OCI-LY1 (cell line): ENCODE data around the gene PRSS38.

ENCODE experiments used
- H2AFZ ChIP-seq: fragments of 200-600 bp; sonication (generic), shearing (Covaris generic); 2 replicates; pipeline ENCODE4 v1.6.0; 2014; ENCODE audit warnings: antibody characterized with exemption, mild to moderate bottlenecking, low read length
- H3F3A ChIP-seq: fragments of 200-600 bp; sonication (generic), shearing (Covaris generic); 2 replicates; pipeline ENCODE4 v1.6.0; 2014; ENCODE audit warnings: mild to moderate bottlenecking, antibody characterized with exemption, low read length, moderate library complexity; ENCODE audit not compliant: insufficient read depth
- H3K27ac ChIP-seq: fragments of 200-600 bp; sonication (generic); 2 replicates; pipeline ENCODE4 v1.5.1; 2014; ENCODE audit warnings: low read length, mixed run types, mild to moderate bottlenecking, low read depth; ENCODE audit not compliant: poor library complexity, severe bottlenecking
- H3K27me3 ChIP-seq: fragments of 200-600 bp; sonication (generic); 2 replicates; pipeline ENCODE4 v1.6.0; 2014; ENCODE audit warnings: antibody characterized with exemption, mild to moderate bottlenecking, low read length, moderate library complexity; ENCODE audit not compliant: insufficient read depth
- H3K36me3 ChIP-seq: fragments of 200-600 bp; sonication (generic); 2 replicates; pipeline ENCODE4 v1.6.1; 2014; ENCODE audit warnings: mild to moderate bottlenecking, antibody characterized with exemption, low read length, moderate library complexity, mixed read lengths; ENCODE audit not compliant: insufficient read depth
- H3K4me1 ChIP-seq: fragments of 200-600 bp; sonication (generic); 2 replicates; pipeline ENCODE4 v1.5.1; 2014; ENCODE audit warnings: mild to moderate bottlenecking, low read length, moderate library complexity; ENCODE audit not compliant: insufficient read depth, severe bottlenecking
- H3K4me2 ChIP-seq: fragments of 200-600 bp; sonication (generic), shearing (Covaris generic); 2 replicates; pipeline ENCODE4 v1.6.1; 2014; ENCODE audit warnings: low read length
- H3K4me3 ChIP-seq: fragments of 200-600 bp; sonication (generic); 2 replicates; pipeline ENCODE4 v1.5.1; 2014; ENCODE audit warnings: low read length, low read depth, mild to moderate bottlenecking, mixed read lengths; ENCODE audit not compliant: poor library complexity, severe bottlenecking
- H3K79me2 ChIP-seq: fragments of 200-600 bp; shearing (Covaris generic); 2 replicates; pipeline ENCODE4 v1.6.1; 2016; ENCODE audit warnings: mixed run types, low read length, mixed read lengths; ENCODE audit not compliant: insufficient read depth
- H3K9ac ChIP-seq: fragments of 200-600 bp; sonication (generic), shearing (Covaris generic); 2 replicates; pipeline ENCODE4 v1.6.1; 2014; ENCODE audit warnings: mild to moderate bottlenecking, low read length, mixed read lengths
- H3K9me2 ChIP-seq: fragments of 200-600 bp; sonication (generic), shearing (Covaris generic); 2 replicates; pipeline ENCODE4 v1.6.1; 2014; ENCODE audit warnings: low read depth, mild to moderate bottlenecking, low read length, mixed read lengths
- H3K9me3 ChIP-seq: fragments of 200-600 bp; shearing (Covaris generic); 2 replicates; pipeline ENCODE4 v1.6.1; 2014; ENCODE audit warnings: low read length, mixed read lengths
- H4K20me1 ChIP-seq: fragments of 200-600 bp; sonication (generic), shearing (Covaris generic); 2 replicates; pipeline ENCODE4 v1.6.0; 2016; ENCODE audit warnings: mild to moderate bottlenecking, low read length; ENCODE audit not compliant: insufficient read depth
- CTCF ChIP-seq: fragments of 200-600 bp; sonication (generic), shearing (Covaris generic); IDR thresholded peaks from 2 replicates; pipeline ENCODE4 v1.5.1; 2017; ENCODE audit warnings: mild to moderate bottlenecking, antibody characterized with exemption, low read length, moderate library complexity, mixed read lengths
- EZH2 ChIP-seq: fragments of 200-600 bp; sonication (generic), shearing (Covaris generic); IDR thresholded peaks from 2 replicates; pipeline ENCODE4 v1.8.0; 2017; ENCODE audit warnings: borderline replicate concordance, mixed run types, mild to moderate bottlenecking, antibody characterized with exemption, low read length, moderate library complexity, mixed read lengths

The PRSS38 gene

DNA sequence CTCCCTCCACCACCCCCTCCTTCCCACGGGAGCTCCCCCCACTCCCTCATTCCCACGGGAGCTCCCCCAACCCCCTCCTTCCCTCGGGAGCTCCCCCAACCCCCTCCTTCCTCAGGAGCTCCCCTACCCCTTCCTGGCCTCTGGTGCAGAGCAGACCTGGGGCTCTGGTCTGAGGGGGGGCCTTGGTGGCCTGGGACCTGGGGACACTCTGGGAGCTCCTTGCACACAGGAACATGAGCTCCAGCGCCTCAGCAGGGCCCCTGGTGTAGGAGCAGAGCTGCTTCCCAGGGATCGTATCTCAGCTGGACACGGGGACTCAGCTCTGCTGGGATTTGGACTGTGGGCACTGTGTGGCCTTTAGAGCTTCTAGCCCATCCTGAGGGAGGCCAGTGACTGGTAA lies 19.7 kb upstream of the PRSS38 start:
- TF ChIP-seq CTCF (no peak), EZH2 (no peak)
- H4K20me1 ChIP-seq: no peaks in the 10 kb centered on the region

DNA sequence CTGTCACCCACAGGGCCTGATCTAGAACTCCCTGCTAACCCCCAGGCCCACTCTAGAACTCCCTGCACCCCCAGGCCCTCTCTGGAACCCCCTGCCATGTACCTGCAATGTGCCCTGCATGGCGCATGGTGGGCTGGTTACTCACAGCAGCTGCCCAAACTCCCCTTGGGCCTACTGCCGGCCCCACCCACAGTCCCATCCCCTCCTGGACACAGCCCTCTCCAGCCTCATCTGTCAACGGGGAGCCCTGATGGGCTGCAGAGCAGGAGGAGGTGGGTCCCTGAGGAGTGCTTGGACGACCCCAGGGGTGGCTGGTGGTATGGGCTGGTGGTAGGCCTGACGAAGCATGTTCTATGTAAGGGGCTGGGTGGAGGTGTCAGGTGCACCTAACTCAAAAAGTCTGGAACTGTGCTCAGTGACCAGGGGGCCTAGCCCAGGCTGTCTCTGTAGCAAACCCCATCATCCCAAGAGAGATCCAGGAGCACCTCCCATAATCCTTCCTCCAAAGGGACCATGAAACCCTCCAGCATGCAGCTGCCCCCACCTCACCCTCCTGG lies 19.0 kb upstream of the PRSS38 start:
- Histone ChIP-seq H2AFZ (no peak overlapping the region), H3F3A (no peaks in the 10 kb centered on the region), H3K27me3 (no peaks in the 10 kb centered on the region; the same call in 1 of the 2 replicates), H3K79me2 (no peaks in the 10 kb centered on the region), H3K9me2 (no peaks in the 10 kb centered on the region), H3K9me3 (no peaks in the 10 kb centered on the region), H3K4me2 (no peak overlapping the region), H3K36me3 (no peaks in the 10 kb centered on the region), H3K4me3 (no peak overlapping the region), H4K20me1 (no peaks in the 10 kb centered on the region), H3K4me1 (no peaks in the 10 kb centered on the region), H3K27ac (no peak overlapping the region), H3K9ac (no peak overlapping the region)
- TF ChIP-seq CTCF (no peak), EZH2 (no peak)

More for the DNA sequence above, 19.7 kb upstream of the PRSS38 start:
- Histone ChIP-seq H3K9me3 (no peaks in the 10 kb centered on the region), H3K27me3 (no peaks in the 10 kb centered on the region; the same call in 1 of the 2 replicates), H3K36me3 (no peaks in the 10 kb centered on the region), H2AFZ (no peak overlapping the region), H3K4me1 (no peaks in the 10 kb centered on the region), H3K79me2 (no peaks in the 10 kb centered on the region), H3K4me3 (no peak overlapping the region), H3K9me2 (no peaks in the 10 kb centered on the region), H3K4me2 (no peak overlapping the region), H3K9ac (no peak overlapping the region), H3K27ac (no peak overlapping the region), H3F3A (no peaks in the 10 kb centered on the region)

DNA sequence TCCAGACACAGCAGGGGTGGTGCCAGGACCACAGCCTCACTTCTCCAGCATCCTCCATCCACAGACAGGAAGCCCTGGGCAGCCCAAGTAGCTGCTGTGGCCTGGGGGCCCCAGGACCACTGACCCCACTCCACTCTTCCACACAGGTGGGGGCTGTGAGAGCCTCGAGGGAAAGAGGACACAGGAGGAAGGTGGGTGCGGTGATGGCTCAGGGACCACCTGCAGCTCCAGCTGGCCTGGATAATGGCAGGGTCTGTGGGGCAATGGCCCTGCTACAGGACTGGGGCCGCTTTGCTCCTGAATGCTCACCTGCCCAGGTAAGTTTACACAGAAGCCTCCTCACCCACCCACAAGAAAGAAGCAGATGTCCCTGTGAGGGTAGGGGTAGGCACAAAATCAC lies 18.3 kb upstream of the PRSS38 start:
- no peak overlapping the region for H3K27ac ChIP-seq
- no peak overlapping the region for H3K4me2 ChIP-seq
- H3K9me3 ChIP-seq: no peaks in the 10 kb centered on the region
- no peak overlapping the region for H3K9ac ChIP-seq
- H3K9me2 ChIP-seq: no peaks in the 10 kb centered on the region
- H3K36me3 ChIP-seq: no peaks in the 10 kb centered on the region
- no peaks in the 10 kb centered on the region for H3K4me1 ChIP-seq
- H3K4me3 ChIP-seq: no peak overlapping the region
- TF ChIP-seq CTCF (no peak), EZH2 (no peak)
- no peaks in the 10 kb centered on the region for H3F3A ChIP-seq
- no peaks in the 10 kb centered on the region for H4K20me1 ChIP-seq
- H2AFZ ChIP-seq: no peak overlapping the region
- H3K27me3 ChIP-seq: no peaks in the 10 kb centered on the region; the same call in 1 of the 2 replicates
- H3K79me2 ChIP-seq: no peaks in the 10 kb centered on the region
